HG03457 (cell line): Measurements from ENCODE around the gene CPM.
A peak's percentile ranks its signal among the peaks of the same experiment; 100 is the strongest.

Experiments
- ATAC-seq: cut with Tn5 transposase; IDR thresholded peaks from one replicate; pipeline ENCODE4 v1.9.1; 2021; ENCODE audit warnings: moderate number of reproducible peaks; ENCODE audit not compliant: unreplicated experiment

Gene CPM

GRCh38 chr12:68932961-68933893 lies at the start of gene CPM:
CPM (minus strand) TSS chr12:68933171; CDS start chr12:68932837, 334 bp downstream.
- peak; percentile 80 for ATAC-seq

GRCh38 chr12:68981516-68981915 lies 48.5 kb upstream of the CPM start:
- no peak for ATAC-seq

GRCh38 chr12:68980476-68981212 lies 47.7 kb upstream of the CPM start:
- no peak for ATAC-seq

- no peak for ATAC-seq
Observed at GRCh38 chr12:68978678-68979077, 45.7 kb upstream of the CPM start.

GRCh38 chr12:68977909-68978610 lies 45.1 kb upstream of the CPM start:
- no peak for ATAC-seq

- no peak for ATAC-seq
Observed at GRCh38 chr12:68977335-68977734, 44.4 kb upstream of the CPM start.

GRCh38 chr12:68976395-68976841 lies 43.4 kb upstream of the CPM start:
- ATAC-seq: no peak

- ATAC-seq: no peak
Observed at GRCh38 chr12:68975811-68976210, 42.8 kb upstream of the CPM start.

GRCh38 chr12:68972595-68972994 lies 39.6 kb upstream of the CPM start:
- no peak for ATAC-seq

GRCh38 chr12:68971404-68971803 lies 38.4 kb upstream of the CPM start:
- ATAC-seq: no peak

GRCh38 chr12:68970951-68971350 lies 38.0 kb upstream of the CPM start:
- ATAC-seq: no peak

GRCh38 chr12:68970306-68970705 lies 37.3 kb upstream of the CPM start:
- ATAC-seq: no peak

GRCh38 chr12:68967046-68967445 lies 34.1 kb upstream of the CPM start:
- no peak for ATAC-seq

- ATAC-seq: no peak
Observed at GRCh38 chr12:68963856-68964745, 31.1 kb upstream of the CPM start.

- ATAC-seq: no peak
Observed at GRCh38 chr12:68962877-68963855, 30.2 kb upstream of the CPM start.

- no peak for ATAC-seq
Observed at GRCh38 chr12:68959891-68960464, 27.0 kb upstream of the CPM start.

- no peak for ATAC-seq
Observed at GRCh38 chr12:68959143-68959858, 26.3 kb upstream of the CPM start.

- peak; percentile 86 for ATAC-seq
Observed at GRCh38 chr12:68958322-68958721, 25.4 kb upstream of the CPM start.
